TTC549 (cell line): ENCODE measurements around the gene FOXF1.

Experiments used
- FAIRE-seq: peaks from 2 replicates; lab custom pipeline; 2012; peaks lifted over from hg19 to GRCh38; lab: Jason Lieb, UNC

The FOXF1 gene

DNA sequence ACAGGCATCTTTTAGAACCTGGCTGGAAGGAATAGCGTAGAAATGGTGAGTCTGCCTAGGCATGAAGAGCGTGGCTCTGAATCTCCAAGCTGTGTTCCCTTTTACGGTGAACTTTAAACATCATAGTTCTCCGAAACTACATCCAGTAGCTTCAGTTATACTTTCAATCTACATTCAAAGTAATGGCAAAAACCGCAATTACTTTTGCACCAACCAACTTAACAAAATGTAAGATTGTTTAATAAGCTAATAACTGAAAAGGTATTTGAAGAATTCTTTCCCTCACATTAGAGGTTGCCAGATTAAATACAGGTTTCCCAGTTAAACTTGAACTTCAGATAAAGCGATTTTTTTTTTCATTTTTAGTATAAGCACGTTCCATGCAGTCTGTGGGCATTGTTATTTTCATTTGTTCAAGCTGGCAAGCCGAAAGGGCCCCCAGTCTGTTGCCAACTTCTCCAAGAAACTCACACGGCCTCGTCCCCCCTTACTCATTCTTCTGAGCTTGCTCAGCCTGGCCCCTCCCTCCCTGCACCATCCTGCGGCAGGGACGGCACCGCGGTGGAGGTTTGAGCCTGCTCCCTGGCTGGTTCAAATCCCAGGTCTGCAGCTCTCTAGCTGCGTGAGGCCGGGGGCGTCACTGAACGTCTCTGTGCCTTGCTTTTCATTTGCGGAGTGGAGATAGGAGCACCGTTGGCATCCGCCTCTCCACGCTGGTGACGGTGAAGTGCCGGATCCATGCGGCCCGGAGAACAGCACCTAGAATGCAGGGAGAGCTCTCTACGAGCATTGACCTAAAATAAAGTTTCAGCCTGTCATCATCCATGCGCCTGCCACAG, 48.2 kb downstream of the FOXF1 start:
- FAIRE-seq, result no peak

DNA sequence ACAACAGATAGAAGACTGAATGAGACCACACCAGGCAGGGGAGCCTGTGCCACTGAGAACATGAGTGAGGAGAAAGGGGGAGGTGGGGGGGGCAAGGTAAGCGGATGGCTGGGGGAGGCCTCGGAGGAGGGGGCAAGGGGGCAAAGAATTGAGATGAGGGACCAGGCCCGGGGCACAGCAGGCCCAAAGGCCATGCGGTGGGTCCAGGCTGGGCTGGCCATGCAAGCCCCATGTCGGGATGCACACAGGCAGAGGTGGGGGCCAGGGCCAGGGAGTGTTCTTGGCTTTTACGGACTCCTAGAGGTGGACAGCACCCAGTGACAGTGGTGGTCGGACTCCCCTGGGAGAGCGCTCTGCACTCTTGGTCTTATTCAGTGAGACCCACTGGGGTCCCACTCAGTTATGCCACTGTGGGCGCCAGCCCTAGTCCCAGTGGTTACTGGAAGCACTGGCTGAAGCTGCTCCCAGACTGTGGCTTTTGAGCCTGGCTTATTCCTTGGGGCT, 49.5 kb downstream of the FOXF1 start:
- FAIRE-seq, result no peak

DNA sequence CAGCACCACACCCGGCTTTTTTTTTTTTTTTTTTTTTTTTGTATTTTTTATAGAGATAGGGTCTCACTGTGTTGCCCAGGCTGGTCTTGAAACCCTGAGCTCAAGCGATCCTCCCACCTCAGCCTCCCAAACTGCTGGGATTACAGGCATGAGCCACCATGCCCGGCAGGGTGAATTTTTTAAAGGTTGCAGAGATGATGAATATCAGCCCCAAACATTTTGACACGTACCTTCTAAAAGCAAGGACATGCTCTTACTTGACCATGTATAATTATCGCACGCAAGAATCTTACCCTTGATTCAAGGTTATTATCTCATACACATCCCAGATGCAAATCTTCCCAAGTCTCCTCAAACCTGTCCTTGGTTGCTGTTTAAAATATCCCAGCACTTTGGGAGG, 52.0 kb downstream of the FOXF1 start:
- no peak for FAIRE-seq

DNA sequence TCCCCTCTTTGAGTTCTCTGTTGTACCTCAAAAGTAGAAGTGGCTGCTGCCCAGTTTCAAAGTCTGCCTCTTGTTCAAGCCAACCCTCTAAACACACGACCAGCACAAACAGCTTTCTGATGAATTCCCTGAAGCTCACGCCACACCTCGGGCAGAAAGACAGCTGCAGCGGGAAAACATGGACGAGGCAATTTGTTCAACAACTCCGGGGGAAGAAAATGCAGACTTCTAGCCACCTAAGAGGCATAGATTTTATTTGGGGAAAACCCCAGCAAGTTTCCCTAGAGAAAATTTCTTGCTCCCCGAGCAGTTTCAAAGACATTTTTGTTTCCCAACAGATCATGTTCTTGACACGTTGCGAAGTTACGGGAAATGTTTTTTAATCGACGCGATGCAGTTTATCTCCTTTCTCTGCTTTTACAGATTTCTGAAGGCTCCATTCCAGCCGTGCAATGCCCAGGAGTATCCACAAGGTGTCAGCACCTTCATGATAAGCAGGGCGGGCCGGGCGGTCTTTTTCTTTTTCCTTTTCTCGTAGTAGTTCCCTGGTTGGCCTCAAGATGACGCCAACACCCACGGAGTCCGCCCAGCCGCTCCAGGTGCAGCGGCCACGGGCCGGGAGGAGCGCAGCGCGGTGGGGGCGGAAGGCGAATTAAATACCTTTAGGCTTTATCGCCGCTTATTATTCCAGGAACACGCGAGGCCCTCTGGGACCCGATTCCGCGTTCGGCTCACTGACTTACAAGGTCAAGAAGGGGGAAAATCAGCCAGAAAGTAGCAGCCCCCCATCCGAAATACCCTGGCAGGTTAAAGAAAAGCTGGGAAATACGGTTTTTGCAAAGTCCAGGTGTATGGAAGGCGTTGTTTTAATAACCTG, 53.4 kb downstream of the FOXF1 start:
- FAIRE-seq, result peak; percentile 73
